Measurements from ENCODE around the gene KLHL29. TPM values are rescaled to one million over a fixed set of nuclear protein-coding genes. Genes with fewer than 3 reads are reported as not detected.

Gene KLHL29
- total and polyA plus RNA-seq, 2 of the 13 experiments (the other 11 are each of a cell fraction or from before 2014, with no cell fraction given) = 0.01 TPM; not detected in 1

- CTCF ChIA-PET (ENCODE audit: low intra/inter-chr PET ratio, low total read pairs) = no interaction called here
These were observed 226.9 kb downstream of the KLHL29 start for GRCh38 chr2:23611839-23612238.

More at GRCh38 chr2:23611839-23612238, 226.9 kb downstream of the KLHL29 start:
- H3K27ac ChIP-seq (ENCODE audit: extremely low read length, insufficient read depth, low read length) = no peak overlapping the region
- H3K79me2 ChIP-seq (ENCODE audit: insufficient read depth, low read length) = no peaks in the 10 kb centered on the region
- POLR2A ChIA-PET = no interaction called here
- H3K27me3 ChIP-seq (ENCODE audit: control insufficient read depth in 1 of 2, insufficient read depth in 2 of 2, low read length in 2 of 2) = peaks cover 4 to 33% of the 10 kb centered on the region in 2 experiments; a peak in 3 of 5 replicates
- H3K36me3 ChIP-seq (replicated peaks in 1 of 2; ENCODE audit: control insufficient read depth in 1 of 2, insufficient read depth in 2 of 2, low read length in 2 of 2) = no peaks in the 10 kb centered on the region
- H3K9me3 ChIP-seq (ENCODE audit: low read length) = peaks cover 18% of the 10 kb centered on the region
- DNase-seq (ENCODE audit: low spot score) (no peak), ATAC-seq (no peak), FAIRE-seq (no peak)
- in situ Hi-C loops (cut with HindIII; ENCODE audit: extremely low pct_ligation_motif_present, low pct_unique_long_range_greater_than_20kb) (no loop called here), intact Hi-C loops (cut with micrococcal nuclease; ENCODE audit: unreplicated experiment) (no loop called here)
- no peak overlapping the region for H2AFZ ChIP-seq (ENCODE audit: low read length)
- H3K4me3 ChIP-seq (replicated peaks in 1 of 3; ENCODE audit: insufficient read depth in 1 of 3, low read depth in 2 of 3, low read length in 3 of 3) = no peak overlapping the region
- peaks cover 5% of the 10 kb centered on the region; the same call in 1 of the 2 replicates for H3K4me1 ChIP-seq (ENCODE audit: insufficient read depth, low read length)
- no TSS peak for BruUV-seq (replicated peaks)
- TF ChIP-seq ZNF224 (CRISPR knock-in tag; IDR thresholded peaks at IDR 0.05) (no peak), ZKSCAN8 (CRISPR knock-in tag; IDR thresholded peaks at IDR 0.05; ENCODE audit: borderline replicate concordance) (no peak), MTF1 (CRISPR knock-in tag; IDR thresholded peaks at IDR 0.05) (no peak), ZNF879 (CRISPR knock-in tag; IDR thresholded peaks at IDR 0.05) (no peak), PHF21A (CRISPR knock-in tag; IDR thresholded peaks at IDR 0.05) (no peak), ZFY (CRISPR knock-in tag; IDR thresholded peaks at IDR 0.05) (no peak), ZBTB10 (CRISPR knock-in tag; IDR thresholded peaks at IDR 0.05; ENCODE audit: borderline replicate concordance) (no peak), HOMEZ (CRISPR knock-in tag; IDR thresholded peaks at IDR 0.05; ENCODE audit: low read depth) (no peak), ATF5 (CRISPR knock-in tag; IDR thresholded peaks at IDR 0.05; ENCODE audit: low read depth) (no peak), ZNF556 (CRISPR knock-in tag; IDR thresholded peaks at IDR 0.05; ENCODE audit: borderline replicate concordance) (no peak), GABPB1 (CRISPR knock-in tag; IDR thresholded peaks at IDR 0.05) (no peak), NCOR1 (IDR thresholded peaks at IDR 0.05; ENCODE audit: borderline replicate concordance, low read length) (no peak), ZNF33A (CRISPR knock-in tag; IDR thresholded peaks at IDR 0.05; ENCODE audit: borderline replicate concordance) (no peak), ZNF816 (CRISPR knock-in tag; IDR thresholded peaks at IDR 0.05; ENCODE audit: borderline replicate concordance) (no peak), KLF15 (CRISPR knock-in tag; IDR thresholded peaks at IDR 0.05; ENCODE audit: borderline replicate concordance) (no peak), ZNF317 (CRISPR knock-in tag; IDR thresholded peaks at IDR 0.05) (no peak), ZEB1 (IDR thresholded peaks at IDR 0.05; ENCODE audit: insufficient replicate concordance, low read depth) (no peak), TOE1 (CRISPR knock-in tag; IDR thresholded peaks at IDR 0.05) (no peak), ZNF274 (CRISPR knock-in tag; IDR thresholded peaks at IDR 0.05) (no peak)
- 15% methylated on average over 3 of the region's 3 CpGs for WGBS (ENCODE audit: low lambda C conversion rate)
- no peaks in the 10 kb centered on the region for H4K20me1 ChIP-seq (ENCODE audit: insufficient read depth, low read length)
- no peak overlapping the region for H3K4me2 ChIP-seq (ENCODE audit: low read depth, low read length)
- no peak overlapping the region for H3K9ac ChIP-seq (ENCODE audit: insufficient read depth, low read depth, low read length)

Measured in HepG2 (cell line).